Activated CD8-positive, alpha-beta T cell treated with anti-CD3 and anti-CD28 coated beads, Interleukin-2, amount 10 ng/mL, durations not matched to agents 7 days and 5 days (primary cell): ENCODE data around the gene MBD5. TPM values are rescaled to one million over a fixed set of nuclear protein-coding genes. Genes with fewer than 3 reads are reported as not detected.
A peak's percentile ranks its signal among the peaks of the same experiment; 100 is the strongest.
"Not testable (repeated sequence)": the region's sequence is repeated elsewhere in the genome, so short reads cannot be mapped to it uniquely, and the experiment has no call there.

Source experiments
- ATAC-seq: fragments of 150-1000 bp; cut with Tn5 transposase; one replicate; pipeline ENCODE4 v1.10.0; 2021; ENCODE audit warnings: moderate library complexity
- CTCF ChIA-PET: fragments of 350-600 bp; sonication (Branson Sonifier 250); formaldehyde crosslinking; loops from one replicate; lab custom pipeline; 2021; ENCODE audit warnings: antibody characterized with exemption; lab: Charles Lee
- POLR2A ChIA-PET: fragments of 350-600 bp; sonication (Branson Sonifier 250); formaldehyde crosslinking; loops from one replicate; lab custom pipeline; 2021; ENCODE audit warnings: antibody characterized with exemption; lab: Charles Lee
- DNase-seq: peaks from one replicate; pipeline ENCODE4 v3.0.0-alpha.2; 2020
- H3K27ac Mint-ChIP-seq: one replicate; pipeline ENCODE4 v1.8.0; 2021; ENCODE audit warnings: mild to moderate bottlenecking, mixed read lengths
- H3K27me3 Mint-ChIP-seq: one replicate; pipeline ENCODE4 v1.8.0; 2021; ENCODE audit warnings: low read depth, mixed read lengths
- H3K36me3 Mint-ChIP-seq: one replicate; pipeline ENCODE4 v1.8.0; 2021; ENCODE audit warnings: low read depth, mixed read lengths
- H3K4me1 Mint-ChIP-seq: one replicate; pipeline ENCODE4 v1.8.0; 2021; ENCODE audit warnings: low read depth, mixed read lengths
- H3K4me3 Mint-ChIP-seq: one replicate; pipeline ENCODE4 v1.8.0; 2021; ENCODE audit warnings: mild to moderate bottlenecking, mixed read lengths
- H3K9me3 Mint-ChIP-seq: one replicate; pipeline ENCODE4 v1.8.0; 2022; ENCODE audit warnings: mixed read lengths; ENCODE audit not compliant: insufficient read depth
- total RNA-seq, 2 experiments: library from RNA; stranded (reverse); gene quantifications; one replicate each; pipeline ENCODE4 v1.2.3, GENCODE V29; 2021

The MBD5 gene
- total RNA-seq, 2 experiments from 2014 or later: 27.0 to 31.3 TPM

DNA sequence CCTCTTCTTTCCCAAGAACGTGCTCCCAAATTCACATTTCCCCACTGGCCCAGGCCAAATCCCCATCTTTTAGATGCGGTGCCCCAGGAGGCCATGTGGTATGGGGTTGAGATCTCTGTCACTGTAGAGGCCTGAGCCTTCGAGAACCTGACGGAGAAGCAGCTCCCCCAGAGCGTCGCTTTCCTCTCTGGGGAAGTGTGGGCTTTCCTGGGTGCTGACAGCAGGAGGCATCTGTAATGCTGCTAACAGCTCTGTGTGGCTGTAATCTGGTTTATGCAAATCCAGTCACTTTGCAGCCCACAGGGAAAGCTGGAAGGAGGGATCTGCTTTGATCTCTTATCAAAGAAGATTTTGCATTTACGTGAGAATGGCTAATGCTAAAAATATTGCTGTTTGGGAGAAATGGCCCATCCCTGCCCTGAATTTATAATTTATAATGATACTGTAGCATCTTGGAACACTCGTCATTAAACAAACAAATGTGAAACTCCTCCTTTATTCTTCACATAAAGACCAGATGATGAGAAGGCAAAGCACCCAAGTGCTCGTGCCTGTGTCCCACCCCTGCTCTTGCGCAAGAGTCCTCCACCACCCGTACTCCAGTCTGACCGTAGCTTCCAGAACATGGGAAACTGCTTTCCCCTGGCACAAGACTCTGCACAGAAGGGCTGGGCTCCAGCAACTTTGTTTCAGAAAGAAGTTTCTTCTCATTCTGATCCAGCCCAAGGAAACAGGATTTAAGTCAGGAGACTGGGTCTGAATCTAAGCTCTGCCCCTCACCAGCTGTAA is 513.7 kb downstream of the MBD5 start:
- CTCF ChIA-PET: interaction anchor here (2.8 kb wide), 1 partner anchor 12 kb away, joined by 8 read pairs; no protein-coding TSS in a partner anchor
- POLR2A ChIA-PET: interaction anchor here (1.0 to 1.2 kb wide), 2 partner anchors 19 to 465 kb away, joined by 3 to 4 read pairs; no protein-coding TSS in a partner anchor
- Mint-ChIP-seq H3K4me1 (peaks cover 17% of the 10 kb centered on the region), H3K27me3 (no peaks in the 10 kb centered on the region), H3K9me3 (no peaks in the 10 kb centered on the region), H3K4me3 (no peak overlapping the region), H3K27ac (no peak overlapping the region), H3K36me3 (no peaks in the 10 kb centered on the region)
- DNase-seq (no peak), ATAC-seq (no peak)

DNA sequence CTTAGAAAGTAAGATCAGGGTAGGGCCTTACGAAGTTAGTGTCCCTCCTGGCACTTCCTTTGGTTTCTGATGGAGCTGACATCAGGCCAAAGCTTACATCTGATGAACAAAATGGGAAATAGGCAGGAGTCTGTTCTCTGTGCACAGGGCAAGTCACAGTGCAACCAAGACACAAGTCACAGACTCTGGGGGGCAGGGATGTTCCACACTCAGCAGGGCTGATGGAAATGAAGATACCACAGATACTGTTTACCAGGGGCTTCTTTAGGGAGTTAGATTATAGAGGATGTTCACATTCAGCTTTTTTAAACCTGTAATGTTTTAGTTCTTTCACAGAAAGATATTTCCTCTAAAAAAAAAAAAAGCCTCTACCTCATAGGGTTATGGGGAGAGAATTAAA is 517.5 kb downstream of the MBD5 start:
- Mint-ChIP-seq H3K9me3 (no peaks in the 10 kb centered on the region), H3K36me3 (peaks cover 8% of the 10 kb centered on the region), H3K4me3 (no peak overlapping the region), H3K4me1 (peaks cover 24% of the 10 kb centered on the region), H3K27ac (peak overlapping the region; percentile 2), H3K27me3 (no peaks in the 10 kb centered on the region)
- DNase-seq (no peak), ATAC-seq (peak; percentile 35)
- CTCF ChIA-PET: interaction anchor here (0.8 to 3.2 kb wide), 6 partner anchors 10 to 549 kb away, joined by 3 to 17 read pairs (median 4); no protein-coding TSS in a partner anchor
- POLR2A ChIA-PET: interaction anchor here (1.3 to 5.3 kb wide), 2 partner anchors 10 to 14 kb away, joined by 3 to 36 read pairs; no protein-coding TSS in a partner anchor

DNA sequence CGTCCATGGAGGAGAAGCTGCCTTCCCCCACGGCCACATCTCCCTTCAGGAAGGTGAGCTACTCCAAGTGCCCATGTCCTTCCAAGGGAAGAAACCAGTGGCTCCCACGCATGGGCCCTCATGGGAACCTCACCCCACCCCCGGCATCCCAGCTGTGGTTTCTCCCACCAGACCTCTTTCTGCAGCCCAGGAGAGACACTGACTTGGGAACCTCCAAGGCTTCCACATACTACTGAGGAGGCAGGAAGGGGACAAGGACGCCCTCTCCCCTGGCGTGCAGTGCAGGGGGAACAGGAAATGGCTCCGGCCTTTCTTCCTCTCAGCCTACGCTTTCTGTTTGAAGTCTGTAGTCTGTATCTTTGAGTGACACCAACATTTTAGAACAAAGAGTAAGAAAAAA is 519.1 kb downstream of the MBD5 start:
- peak; percentile 83 for ATAC-seq
- CTCF ChIA-PET: interaction anchor here (0.9 to 4.2 kb wide), 5 partner anchors 12 to 450 kb away, joined by 3 to 35 read pairs (median 6); no protein-coding TSS in a partner anchor
- Mint-ChIP-seq H3K27me3 (no peaks in the 10 kb centered on the region), H3K27ac (peak overlapping the region; percentile 87), H3K4me1 (peaks cover 28% of the 10 kb centered on the region), H3K4me3 (peak overlapping the region; percentile 34), H3K9me3 (no peaks in the 10 kb centered on the region), H3K36me3 (peaks cover 8% of the 10 kb centered on the region)
- peak; percentile 54 for DNase-seq
- POLR2A ChIA-PET: interaction anchor here (1.6 to 5.3 kb wide), 3 partner anchors 12 to 15 kb away, joined by 10 to 36 read pairs (median 15); no protein-coding TSS in a partner anchor

DNA sequence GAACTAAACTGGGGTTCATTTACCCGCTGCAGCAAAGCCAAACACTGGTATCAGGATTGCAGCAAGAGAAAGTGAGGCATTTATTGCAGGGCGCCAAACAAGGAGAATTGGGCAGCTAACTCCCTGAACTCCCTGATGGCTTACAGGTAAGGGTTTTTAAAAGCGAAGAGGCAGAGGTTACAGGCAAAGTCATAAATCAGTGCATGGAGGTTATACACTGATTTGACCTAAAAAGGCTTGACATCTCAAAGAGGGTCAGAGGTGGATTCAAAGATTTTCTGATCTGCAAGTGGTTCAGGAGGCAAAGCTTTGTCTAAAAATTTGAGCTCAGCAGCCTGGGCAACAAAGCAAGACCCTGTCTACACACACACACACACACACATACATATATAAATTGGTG is 520.9 kb downstream of the MBD5 start:
- Mint-ChIP-seq H3K4me1 (peaks cover 45% of the 10 kb centered on the region), H3K27me3 (no peaks in the 10 kb centered on the region), H3K9me3 (no peaks in the 10 kb centered on the region), H3K36me3 (peaks cover 8% of the 10 kb centered on the region), H3K4me3 (no peak overlapping the region), H3K27ac (no peak overlapping the region)
- ChIA-PET POLR2A (interaction anchor here (5.3 kb wide), 1 partner anchor 14 kb away, joined by 36 read pairs; no protein-coding TSS in a partner anchor), CTCF (interaction anchor here (1.4 to 4.2 kb wide), 2 partner anchors 10 to 17 kb away, joined by 4 to 35 read pairs; no protein-coding TSS in a partner anchor)
- ATAC-seq: no peak
- DNase-seq: no peak

DNA sequence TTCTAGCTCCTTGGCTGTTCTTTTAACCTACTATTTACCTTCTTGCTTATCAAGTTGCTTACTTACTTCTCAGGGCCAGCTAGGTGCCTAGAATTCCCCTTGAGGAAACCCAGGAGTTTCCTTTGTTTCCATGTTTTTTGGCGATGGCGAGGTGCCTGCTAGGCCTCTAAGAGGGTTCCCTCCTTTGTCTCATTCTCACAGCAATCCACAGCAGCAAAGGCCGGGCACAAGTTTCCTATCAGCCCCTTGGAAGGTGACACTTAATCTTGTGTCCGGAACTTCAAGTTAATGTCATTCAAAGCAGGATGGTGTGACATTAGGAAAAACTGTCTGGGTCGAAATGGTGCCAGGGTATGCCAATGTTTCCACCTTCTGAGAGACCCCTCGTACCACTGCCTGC is 521.7 kb downstream of the MBD5 start:
- H3K27me3 Mint-ChIP-seq: no peaks in the 10 kb centered on the region
- CTCF ChIA-PET: interaction anchor here (1.4 to 4.2 kb wide), 2 partner anchors 9 to 18 kb away, joined by 4 to 35 read pairs; no protein-coding TSS in a partner anchor

DNA sequence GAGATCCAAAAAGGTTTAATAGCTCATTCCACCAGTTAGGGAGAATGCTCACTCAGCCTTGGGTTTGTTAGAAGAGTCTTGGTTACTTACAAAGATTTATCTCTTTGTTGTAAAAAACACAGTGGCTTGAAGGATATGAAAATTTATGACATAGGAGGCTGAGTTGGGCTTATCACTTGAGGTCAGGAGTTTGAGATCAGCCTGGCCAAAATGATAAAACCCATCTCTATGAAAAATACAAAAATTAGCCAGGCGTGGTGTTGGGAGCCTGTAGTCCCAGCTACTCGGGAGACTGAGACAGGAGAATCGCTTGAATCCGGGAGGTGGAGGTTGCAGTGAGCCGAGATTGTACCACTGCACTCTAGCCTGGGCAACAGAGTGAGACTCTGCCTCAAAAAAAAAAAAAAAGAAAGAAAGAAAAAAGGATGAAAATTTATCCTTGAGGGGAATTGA is 522.2 kb downstream of the MBD5 start:
- POLR2A ChIA-PET: interaction anchor here (1.3 kb wide), 1 partner anchor 10 kb away, joined by 3 read pairs; no protein-coding TSS in a partner anchor
- CTCF ChIA-PET: interaction anchor here (1.4 to 4.2 kb wide), 2 partner anchors 9 to 18 kb away, joined by 4 to 35 read pairs; no protein-coding TSS in a partner anchor
- peaks cover 50% of the 10 kb centered on the region for H3K4me1 Mint-ChIP-seq
- not testable (repeated sequence) for H3K4me3 Mint-ChIP-seq, H3K27me3 Mint-ChIP-seq, H3K36me3 Mint-ChIP-seq, DNase-seq, H3K27ac Mint-ChIP-seq, ATAC-seq, H3K9me3 Mint-ChIP-seq

More for the DNA sequence above, 521.7 kb downstream of the MBD5 start:
- H3K9me3 Mint-ChIP-seq: no peaks in the 10 kb centered on the region
- POLR2A ChIA-PET: no interaction called here
- H3K36me3 Mint-ChIP-seq: peaks cover 8% of the 10 kb centered on the region
- DNase-seq (no peak), ATAC-seq (no peak)
- peaks cover 51% of the 10 kb centered on the region for H3K4me1 Mint-ChIP-seq
- no peak overlapping the region for H3K4me3 Mint-ChIP-seq
- no peak overlapping the region for H3K27ac Mint-ChIP-seq

DNA sequence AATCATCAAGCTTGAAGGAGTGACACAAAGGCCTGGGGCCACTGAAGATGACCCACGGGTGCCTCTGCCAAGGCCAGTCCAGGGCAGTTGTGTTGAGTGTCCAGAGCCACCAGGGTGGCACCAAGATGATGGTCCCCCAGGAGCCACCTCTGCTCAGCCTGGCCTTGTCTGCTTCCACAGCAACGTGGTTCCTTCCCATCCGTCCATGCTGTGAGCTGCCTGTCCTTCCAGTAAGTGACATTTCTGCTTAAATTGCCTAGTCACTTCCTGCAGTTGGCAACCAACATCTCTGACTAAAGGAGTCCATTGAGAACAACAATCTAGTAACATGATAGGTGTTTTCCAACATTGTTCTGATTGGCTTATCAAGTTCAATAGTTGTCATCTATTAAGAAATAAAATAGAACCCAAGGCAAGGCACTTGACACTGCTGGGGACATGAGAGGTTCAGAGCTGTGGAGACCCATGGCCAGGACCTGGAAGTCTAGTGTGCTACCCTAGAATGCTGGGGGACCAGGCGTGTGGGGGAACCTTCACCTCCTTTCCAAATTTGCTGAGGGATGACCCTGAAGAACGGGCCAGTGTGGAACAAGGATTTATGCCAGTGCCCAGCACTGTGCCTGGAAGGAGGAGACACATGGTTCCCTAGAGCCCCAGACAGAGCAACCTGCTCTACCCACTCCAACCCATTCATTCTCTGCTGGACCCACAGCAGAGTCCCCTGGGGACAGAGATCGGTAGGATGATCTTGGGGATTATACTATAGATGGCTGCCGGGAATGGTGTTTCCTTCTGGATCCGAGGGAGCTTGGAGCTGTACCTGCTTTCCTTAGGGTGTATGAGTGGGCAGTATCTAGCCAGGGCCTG is 524.7 kb downstream of the MBD5 start:
- H3K9me3 Mint-ChIP-seq: no peaks in the 10 kb centered on the region
- no peaks in the 10 kb centered on the region for H3K27me3 Mint-ChIP-seq
- ChIA-PET CTCF (interaction anchor here (2.0 kb wide), 1 partner anchor 36 kb away, joined by 8 read pairs; no protein-coding TSS in a partner anchor), POLR2A (interaction anchor here (1.1 to 3.1 kb wide), 5 partner anchors 17 to 100 kb away, joined by 3 to 16 read pairs (median 3); no protein-coding TSS in a partner anchor)
- no peak overlapping the region for H3K4me3 Mint-ChIP-seq
- ATAC-seq: peak; percentile 19
- peak overlapping the region; percentile 74 for H3K27ac Mint-ChIP-seq
- H3K4me1 Mint-ChIP-seq: peaks cover 32% of the 10 kb centered on the region
- H3K36me3 Mint-ChIP-seq: peaks cover 4% of the 10 kb centered on the region
- DNase-seq: no peak

DNA sequence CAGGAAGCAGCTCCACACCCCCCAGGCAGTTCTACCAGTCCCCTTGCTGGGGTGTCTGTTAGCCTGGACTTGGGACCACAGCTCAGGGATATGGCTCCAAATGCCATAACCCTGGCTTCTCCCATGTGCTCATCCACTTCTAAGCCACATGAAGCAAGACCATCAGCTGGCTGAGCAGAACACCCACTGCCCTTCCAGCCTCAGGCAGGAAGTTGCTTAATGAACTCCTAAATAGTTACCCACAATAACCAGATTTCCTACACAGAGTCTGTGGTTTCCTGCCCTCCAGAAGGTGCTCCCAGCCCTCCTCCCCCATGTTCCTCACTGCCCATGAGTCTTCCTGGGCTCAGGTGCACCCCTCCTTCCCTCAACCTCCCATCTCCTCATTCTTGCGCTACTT is 525.4 kb downstream of the MBD5 start:
- no peaks in the 10 kb centered on the region for H3K27me3 Mint-ChIP-seq
- ChIA-PET POLR2A (interaction anchor here (1.2 to 3.1 kb wide), 4 partner anchors 18 to 100 kb away, joined by 3 to 16 read pairs (median 3); no protein-coding TSS in a partner anchor), CTCF (interaction anchor here (2.0 kb wide), 1 partner anchor 37 kb away, joined by 8 read pairs; no protein-coding TSS in a partner anchor)
- ATAC-seq (peak; percentile 46), DNase-seq (no peak)
- peaks cover 26% of the 10 kb centered on the region for H3K4me1 Mint-ChIP-seq
- peak overlapping the region; percentile 74 for H3K27ac Mint-ChIP-seq
- no peaks in the 10 kb centered on the region for H3K36me3 Mint-ChIP-seq
- H3K4me3 Mint-ChIP-seq: no peak overlapping the region
- H3K9me3 Mint-ChIP-seq: no peaks in the 10 kb centered on the region

DNA sequence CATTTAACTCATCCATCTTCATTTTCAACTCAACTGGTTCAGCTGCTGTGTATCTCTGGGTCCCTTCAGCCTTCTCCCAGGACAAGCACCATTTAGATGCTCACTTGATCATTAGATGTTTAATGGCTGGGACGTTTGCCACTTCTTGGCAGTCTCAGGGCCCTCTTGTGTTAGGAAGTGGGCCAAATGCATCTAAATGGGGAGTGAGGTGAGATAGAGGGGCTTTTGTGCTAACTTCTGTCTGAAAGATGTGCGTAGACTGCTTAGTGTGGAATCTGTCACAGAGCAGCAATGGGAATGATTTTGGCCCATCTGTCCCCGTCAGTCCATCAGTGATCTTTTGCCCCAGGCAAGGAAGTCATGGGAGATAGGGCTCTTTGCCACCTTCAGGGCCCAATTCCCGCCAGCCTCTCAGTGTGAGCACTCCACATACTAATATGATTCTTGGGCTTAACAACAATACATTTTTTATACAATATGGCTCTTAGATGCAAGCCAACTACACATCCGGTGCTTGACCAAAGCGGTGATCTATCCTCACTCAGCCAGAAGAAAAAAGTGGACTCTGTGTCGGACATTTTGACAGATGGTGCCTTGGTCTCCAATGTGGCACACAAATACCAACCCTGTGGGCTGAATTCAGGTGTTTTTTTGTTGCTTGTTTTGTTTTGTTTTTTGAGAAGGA is 528.0 kb downstream of the MBD5 start:
- ATAC-seq (no peak), DNase-seq (no peak)
- no peaks in the 10 kb centered on the region for H3K9me3 Mint-ChIP-seq
- ChIA-PET POLR2A (interaction anchor here (0.6 kb wide), 1 partner anchor 95 kb away, joined by 4 read pairs; no protein-coding TSS in a partner anchor), CTCF (no interaction called here)
- peaks cover 26% of the 10 kb centered on the region for H3K4me1 Mint-ChIP-seq
- no peaks in the 10 kb centered on the region for H3K36me3 Mint-ChIP-seq
- no peaks in the 10 kb centered on the region for H3K27me3 Mint-ChIP-seq
- H3K4me3 Mint-ChIP-seq: no peak overlapping the region
- H3K27ac Mint-ChIP-seq: no peak overlapping the region

DNA sequence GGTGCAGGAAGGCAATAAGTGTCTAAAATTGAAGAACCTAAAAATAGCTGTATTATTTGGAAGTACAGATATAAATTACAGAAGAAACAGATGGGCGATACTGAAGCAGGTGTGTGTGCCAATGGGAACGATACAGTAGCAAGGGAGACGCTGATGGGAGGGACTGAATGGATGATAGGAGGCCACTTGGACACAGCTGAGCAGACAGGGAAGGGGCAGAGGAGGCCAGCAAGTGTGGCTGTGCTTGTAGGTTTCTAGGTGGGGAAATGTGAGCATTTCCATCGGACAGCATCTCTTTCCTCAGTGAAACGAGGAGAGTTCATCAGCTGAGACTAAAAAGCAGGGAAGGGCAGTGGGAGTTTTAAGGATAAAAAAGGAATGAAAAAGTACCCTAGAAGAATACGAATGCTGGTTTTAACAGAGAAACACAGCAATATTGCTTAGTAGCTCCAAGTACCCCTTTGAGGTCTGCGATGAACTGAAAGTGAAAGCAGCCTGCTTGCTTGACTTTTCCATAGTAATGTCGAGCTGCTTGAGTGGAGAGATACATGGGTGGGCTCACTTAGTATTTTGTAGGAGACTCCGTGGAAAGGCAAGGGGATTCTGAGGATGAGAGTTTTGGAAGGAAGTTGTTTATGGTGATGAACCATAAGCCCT is 531.9 kb downstream of the MBD5 start:
- ChIA-PET CTCF (interaction anchor here (0.6 to 4.4 kb wide), 13 partner anchors 9 to 615 kb away, joined by 3 to 35 read pairs (median 4); no protein-coding TSS in a partner anchor), POLR2A (interaction anchor here (0.6 to 2.5 kb wide), 15 partner anchors 9 to 532 kb away, joined by 3 to 21 read pairs (median 4); partner anchors contain the start of genes MBD5 and ORC4)
- ATAC-seq: peak; percentile 90
- Mint-ChIP-seq H3K4me3 (no peak overlapping the region), H3K4me1 (no peaks in the 10 kb centered on the region), H3K27ac (no peak overlapping the region), H3K27me3 (no peaks in the 10 kb centered on the region), H3K9me3 (no peaks in the 10 kb centered on the region), H3K36me3 (no peaks in the 10 kb centered on the region)
- DNase-seq: peak; percentile 72
